ENCODE results near the gene C11orf65. TPM values are rescaled to one million over a fixed set of nuclear protein-coding genes. Genes with fewer than 3 reads are reported as not detected.

C11orf65 gene
- total RNA-seq (2014; rRNA removed): 0.62 and 2.7 TPM in 2 replicates
- percentile 31 among the genes with signal in this experiment for Bru-seq, nascent RNA
- BruChase-seq, experiment 1, labeled RNA remaining after a 6-hour chase: percentile 23 among the genes with signal in this experiment
- BruChase-seq, experiment 2, labeled RNA remaining after a 2-hour chase: percentile 29 among the genes with signal in this experiment
- long read RNA-seq, partial matches to known transcripts: 0 of 3 reads
- long read RNA-seq, other reads (novel, unspliced or antisense): 3 of 3 reads

- Histone ChIP-seq H3K79me2 (ENCODE audit: low read length) (no peaks in the 10 kb centered on the region), H2AFZ (ENCODE audit: low read length) (peak within 1 kb of the TSS; percentile 80), H3K9ac (ENCODE audit: low read length) (peak within 1 kb of the TSS; percentile 85), H3K36me3 (ENCODE audit: low read depth, low read length) (no peaks in the 10 kb centered on the region), H4K20me1 (ENCODE audit: low read length) (no peaks in the 10 kb centered on the region), H3K27ac (ENCODE audit: low read length) (peak within 1 kb of the TSS; percentile 86), H3K4me2 (ENCODE audit: low read length) (peak within 1 kb of the TSS; percentile 85), H3K4me1 (ENCODE audit: insufficient read depth, low read length) (peaks cover 6% of the 10 kb centered on the region; the same call in 1 of the 2 replicates), H3F3A (ENCODE audit: low read length, unreplicated experiment) (peaks cover 4% of the 10 kb centered on the region), H3K9me2 (replicated peaks; ENCODE audit: low read length) (no peaks in the 10 kb centered on the region), H3K9me3 (ENCODE audit: low read length) (no peaks in the 10 kb centered on the region), H3K27me3 (ENCODE audit: low read length) (no peaks in the 10 kb centered on the region), H3K4me3 (ENCODE audit: low read length) (peak within 1 kb of the TSS; percentile 74)
- POLR2A ChIA-PET (ENCODE audit: unreplicated experiment): interaction anchor here (0.6 kb wide), 1 partner anchor 142 kb away, joined by 4 read pairs; no protein-coding TSS in a partner anchor
- TF ChIP-seq EZH2phosphoT487 (IDR thresholded peaks at IDR 0.05; ENCODE audit: borderline replicate concordance, low read length) (no peak), CTCF (conservative IDR thresholded peaks at IDR 0.05; ENCODE audit: low read depth, low read length) (no peak), EZH2 (IDR thresholded peaks at IDR 0.05; ENCODE audit: low read length, unreplicated experiment) (no peak)
- DNase-seq: peak; percentile 99
- intact Hi-C loops (cut with micrococcal nuclease): loop anchor here (1.0 to 10.0 kb wide), 5 partner anchors 30 to 350 kb away; partner anchors contain the start of genes EXPH5 and NPAT
- BruUV-seq (replicated peaks): TSS peak; percentile 99
- peak; percentile 98 for ATAC-seq
- CTCF ChIA-PET: interaction anchor here (0.6 kb wide), 1 partner anchor 240 kb away, joined by 4 read pairs; no protein-coding TSS in a partner anchor
These were observed at the start of gene C11orf65 for GRCh38 chr11:108467091-108467823. TSS of gene C11orf65 (minus strand) at chr11:108467529. CDS start at chr11:108461559, 5,970 bp downstream.

- Histone ChIP-seq H3K4me2 (ENCODE audit: low read length) (no peak overlapping the region), H3K36me3 (ENCODE audit: low read depth, low read length) (peaks cover 30% of the 10 kb centered on the region), H4K20me1 (ENCODE audit: low read length) (no peaks in the 10 kb centered on the region), H3F3A (ENCODE audit: low read length, unreplicated experiment) (no peaks in the 10 kb centered on the region), H3K79me2 (ENCODE audit: low read length) (no peaks in the 10 kb centered on the region), H3K4me3 (ENCODE audit: low read length) (no peak overlapping the region), H3K9ac (ENCODE audit: low read length) (no peak overlapping the region), H3K27ac (ENCODE audit: low read length) (no peak overlapping the region), H3K27me3 (ENCODE audit: low read length) (no peaks in the 10 kb centered on the region), H3K9me2 (replicated peaks; ENCODE audit: low read length) (no peaks in the 10 kb centered on the region), H3K9me3 (ENCODE audit: low read length) (no peaks in the 10 kb centered on the region), H3K4me1 (ENCODE audit: insufficient read depth, low read length) (no peaks in the 10 kb centered on the region), H2AFZ (ENCODE audit: low read length) (no peak overlapping the region)
- DNase-seq (no peak), ATAC-seq (no peak)
- no TSS peak for BruUV-seq (replicated peaks)
- ChIA-PET POLR2A (ENCODE audit: unreplicated experiment) (no interaction called here), CTCF (no interaction called here)
- intact Hi-C loops (cut with micrococcal nuclease): no loop called here
- TF ChIP-seq CTCF (conservative IDR thresholded peaks at IDR 0.05; ENCODE audit: low read depth, low read length) (no peak), EZH2 (IDR thresholded peaks at IDR 0.05; ENCODE audit: low read length, unreplicated experiment) (no peak), EZH2phosphoT487 (IDR thresholded peaks at IDR 0.05; ENCODE audit: borderline replicate concordance, low read length) (no peak)
These were observed 48.8 kb upstream of the C11orf65 start for GRCh38 chr11:108516125-108516524.

Measured in PC-3 (cell line).